Tibial nerve (tissue), 4 donors: Measurements from ENCODE around the gene OPCML. TPM values are rescaled to one million over a fixed set of nuclear protein-coding genes. Genes with fewer than 3 reads are reported as not detected.
A peak's percentile ranks its signal among the peaks of the same experiment; 100 is the strongest.

ENCODE experiments used
- DNase-seq, 2 donors: peaks; one replicate each; pipeline ENCODE4 v3.0.0-alpha.2; 2019; ENCODE audit warnings: low spot score in 2 of 2
- H3K27ac ChIP-seq, 4 donors: fragments of 200-600 bp; sonication (generic) in 3 of 4; one replicate each; pipeline ENCODE4 v1.5.1; 2017 to 2019; ENCODE audit warnings: mild to moderate bottlenecking in 1 of 4
- H3K27me3 ChIP-seq, 2 donors: fragments of 200-600 bp; sonication (generic) in 1 of 2; one replicate each; pipeline versions ENCODE4 v1.5.1 to v1.6.0; 2017 to 2019
- H3K36me3 ChIP-seq, 3 donors: fragments of 200-600 bp; sonication (generic); one replicate each; pipeline ENCODE4 v1.5.1; 2018 to 2019
- H3K4me1 ChIP-seq, 4 donors: fragments of 200-600 bp; sonication (generic) in 3 of 4; one replicate each; pipeline ENCODE4 v1.5.1; 2017 to 2019
- H3K4me3 ChIP-seq, 4 donors: fragments of 200-600 bp; sonication (generic) in 3 of 4; one replicate each; pipeline ENCODE4 v1.5.1; 2017 to 2019; ENCODE audit warnings: mild to moderate bottlenecking in 1 of 4, moderate library complexity in 1 of 4
- H3K9me3 ChIP-seq, 4 donors: fragments of 200-600 bp; sonication (generic) in 3 of 4; one replicate each; pipeline ENCODE4 v1.5.1; 2017 to 2019
- CTCF ChIP-seq, 5 experiments: fragments of 200-600 bp in 3 of 5; fragments of 450-650 bp in 2 of 5; sonication (generic) in 3 of 5; IDR thresholded peaks; one replicate each; pipeline ENCODE4 v1.5.1; 2016 to 2019; ENCODE audit warnings: antibody characterized with exemption in 5 of 5, mild to moderate bottlenecking in 3 of 5, moderate library complexity in 2 of 5
- EP300 ChIP-seq, 2 donors: sonication (generic); formaldehyde crosslinking; IDR thresholded peaks; one replicate each; pipeline ENCODE4 v1.6.1; 2017; ENCODE audit warnings: antibody characterized with exemption in 2 of 2, mild to moderate bottlenecking in 1 of 2
- POLR2A ChIP-seq, 2 donors: fragments of 450-650 bp; IDR thresholded peaks; one replicate each; pipeline ENCODE4 v1.6.1; 2017; ENCODE audit warnings: antibody characterized with exemption in 2 of 2, mild to moderate bottlenecking in 2 of 2, moderate library complexity in 2 of 2
- WGBS, 2 donors: methylation state at CpG; one replicate each; pipeline ENCODE4 v1.1.5; 2018; 5-methylcytosine and 5-hydroxymethylcytosine counted together
- total RNA-seq, 4 donors: library from RNA; depleted of rRNA; stranded (reverse); fragments of >200 nt; gene quantifications; one replicate each; pipeline ENCODE4 v1.1.0, GENCODE V29; 2016

OPCML gene
- total RNA-seq, 4 donors from 2014 or later, result 1.0 to 10.8 (median 1.9) TPM

- H3K27me3 ChIP-seq, result peaks cover 0 to 14% of the 10 kb centered on the region in 2 donors
- no peak overlapping the region for H3K4me3 ChIP-seq
- no peak for DNase-seq
- no peaks in the 10 kb centered on the region for H3K36me3 ChIP-seq
- H3K27ac ChIP-seq, result no peak overlapping the region
- WGBS, 2 donors, result 89 to 92% methylated on average over 13 of the region's 13 CpGs
- no peak for TF ChIP-seq CTCF (IDR thresholded peaks at IDR 0.05)
- TF ChIP-seq POLR2A (IDR thresholded peaks at IDR 0.05), result no peak
- TF ChIP-seq EP300 (IDR thresholded peaks at IDR 0.05), result no peak
- peaks cover 0 to 5% (median 0%) of the 10 kb centered on the region in 4 donors for H3K4me1 ChIP-seq
- no peaks in the 10 kb centered on the region for H3K9me3 ChIP-seq
Measured at GRCh38 chr11:133065847-133066485, 466.3 kb downstream of the OPCML start.

GRCh38 chr11:133064961-133065360, 467.3 kb downstream of the OPCML start:
- TF ChIP-seq POLR2A (IDR thresholded peaks at IDR 0.05), result no peak
- no peak for TF ChIP-seq EP300 (IDR thresholded peaks at IDR 0.05)
- no peak for TF ChIP-seq CTCF (IDR thresholded peaks at IDR 0.05)
- Histone ChIP-seq H3K27me3 (peaks cover 0 to 6% of the 10 kb centered on the region in 2 donors), H3K4me1 (peaks cover 0 to 5% (median 0%) of the 10 kb centered on the region in 4 donors), H3K9me3 (no peaks in the 10 kb centered on the region), H3K36me3 (no peaks in the 10 kb centered on the region), H3K4me3 (peak overlapping the region in 3 of 4 donors; percentile 51 to 59 (median 55)), H3K27ac (peak overlapping the region in 1 of 4 donors; percentile 78)
- 81 to 83% methylated on average over 15 of the region's 15 CpGs for WGBS, 2 donors
- DNase-seq, result no peak

- 4 to 5% methylated on average over 34 to 43 of the region's 44 CpGs for WGBS, 2 donors
- TF ChIP-seq CTCF (IDR thresholded peaks at IDR 0.05) (peak; percentile 33 to 76 (median 68)), EP300 (IDR thresholded peaks at IDR 0.05) (no peak)
- Histone ChIP-seq H3K27ac (peak overlapping the region in 3 of 4 donors; percentile 47 to 78 (median 63)), H3K4me1 (peaks cover 0 to 5% (median 0%) of the 10 kb centered on the region in 4 donors), H3K4me3 (peak overlapping the region; percentile 49 to 59 (median 53)), H3K27me3 (peaks cover 0 to under 1% of the 10 kb centered on the region in 2 donors), H3K9me3 (no peaks in the 10 kb centered on the region), H3K36me3 (no peaks in the 10 kb centered on the region)
- peak; percentile 20 to 50 for DNase-seq
Measured at GRCh38 chr11:133064152-133064877, 468.0 kb downstream of the OPCML start.

GRCh38 chr11:133058501-133058900, 473.8 kb downstream of the OPCML start:
- 64 to 65% methylated on average over 8 of the region's 8 CpGs for WGBS, 2 donors
- Histone ChIP-seq H3K36me3 (no peaks in the 10 kb centered on the region), H3K27me3 (peaks cover 0 to 6% of the 10 kb centered on the region in 2 donors), H3K27ac (no peak overlapping the region), H3K4me3 (no peak overlapping the region), H3K9me3 (no peaks in the 10 kb centered on the region), H3K4me1 (no peaks in the 10 kb centered on the region)
- TF ChIP-seq POLR2A (IDR thresholded peaks at IDR 0.05), result no peak
- TF ChIP-seq CTCF (IDR thresholded peaks at IDR 0.05), result no peak
- TF ChIP-seq EP300 (IDR thresholded peaks at IDR 0.05), result no peak
- no peak for DNase-seq
